ENCODE measurements around the gene COG1.
A peak's percentile ranks its signal among the peaks of the same experiment; 100 is the strongest.

The COG1 gene

DNA sequence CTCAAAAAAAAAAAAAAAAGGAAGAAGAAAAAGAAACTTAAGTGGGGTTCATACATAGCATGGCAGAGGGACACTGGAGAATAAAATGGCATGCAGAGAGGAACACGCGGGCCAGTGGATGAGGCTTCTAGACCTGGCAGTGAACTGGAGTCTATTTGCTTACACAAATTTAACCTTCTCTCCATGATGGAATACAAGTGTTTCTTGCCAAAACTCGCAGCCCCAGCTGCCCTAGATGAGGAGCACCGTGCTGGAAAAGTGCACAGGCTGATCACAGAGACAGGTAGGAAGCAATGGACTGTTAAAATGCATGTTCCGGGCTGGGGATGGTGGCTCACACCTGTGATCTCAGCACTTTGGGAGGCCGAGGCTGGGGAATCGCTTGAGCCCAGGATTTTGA is 18.7 kb upstream of the COG1 start:
- DNase-seq, result no peak

DNA sequence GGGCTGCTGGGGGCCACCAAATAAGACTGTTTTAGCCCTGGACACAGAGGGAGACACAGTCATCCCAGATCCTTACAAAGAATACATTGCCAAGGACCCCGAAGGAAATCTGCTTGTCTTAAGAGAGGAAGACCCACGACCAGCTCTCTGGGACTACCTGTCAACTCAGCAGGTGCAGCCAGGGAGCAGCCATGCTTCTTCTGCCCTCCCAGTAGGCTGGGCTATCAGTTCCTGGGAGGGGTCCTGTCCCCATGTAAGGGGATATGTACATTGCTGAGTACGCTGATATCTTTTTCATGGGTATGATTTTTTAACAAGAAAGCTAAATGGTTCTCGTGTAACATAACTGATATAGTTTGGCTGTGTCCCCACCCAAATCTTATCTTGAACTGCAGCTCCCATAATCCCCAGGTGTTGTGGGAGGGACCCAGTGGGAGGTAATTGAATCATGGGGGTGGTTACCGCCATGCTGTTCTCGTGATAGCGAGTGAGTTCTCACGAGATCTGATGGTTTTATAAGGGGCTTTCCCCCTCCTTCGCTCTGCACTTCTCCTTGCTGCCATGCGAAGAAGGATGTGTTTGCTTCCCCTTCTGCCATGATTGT is 16.8 kb upstream of the COG1 start:
- DNase-seq, result no peak

DNA sequence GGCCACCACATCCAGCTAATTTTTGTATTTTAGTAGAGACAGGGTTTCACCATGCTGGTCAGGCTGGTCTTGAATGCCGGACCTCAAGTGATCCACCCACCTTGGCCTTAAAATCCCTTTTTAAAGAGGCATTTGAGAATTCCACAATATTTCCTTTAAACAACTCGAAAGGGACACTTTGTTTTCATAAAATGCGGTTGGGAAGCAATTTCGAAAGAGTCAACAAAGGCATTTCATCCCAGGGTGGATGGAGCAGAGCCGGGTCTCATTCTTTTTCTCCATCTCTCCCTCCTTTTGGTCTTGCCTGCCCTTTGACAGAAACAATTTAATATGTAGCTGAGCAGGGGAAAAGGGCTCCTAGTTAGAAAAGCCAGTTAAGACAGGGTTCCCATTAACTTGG is 13.5 kb upstream of the COG1 start:
- no peak for DNase-seq

DNA sequence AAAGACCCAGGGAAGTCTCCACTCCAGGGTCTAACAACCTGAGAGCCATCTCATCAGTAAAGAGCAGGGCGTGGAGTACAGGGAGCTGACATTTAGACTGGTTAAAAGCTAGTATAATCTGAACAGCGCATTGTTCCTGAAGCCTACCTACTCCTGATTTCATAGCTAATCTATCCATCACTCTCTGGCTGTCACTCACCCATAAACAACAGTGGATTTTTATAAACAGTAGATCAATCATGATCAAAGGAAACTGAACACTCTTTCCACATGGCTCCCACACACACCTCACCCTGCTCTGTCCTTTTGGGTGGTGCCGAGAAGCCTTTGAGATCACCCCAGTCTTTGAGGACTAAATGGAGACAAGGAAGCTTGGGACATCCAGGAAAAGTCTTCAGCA is 13.0 kb upstream of the COG1 start:
- DNase-seq, result no peak

DNA sequence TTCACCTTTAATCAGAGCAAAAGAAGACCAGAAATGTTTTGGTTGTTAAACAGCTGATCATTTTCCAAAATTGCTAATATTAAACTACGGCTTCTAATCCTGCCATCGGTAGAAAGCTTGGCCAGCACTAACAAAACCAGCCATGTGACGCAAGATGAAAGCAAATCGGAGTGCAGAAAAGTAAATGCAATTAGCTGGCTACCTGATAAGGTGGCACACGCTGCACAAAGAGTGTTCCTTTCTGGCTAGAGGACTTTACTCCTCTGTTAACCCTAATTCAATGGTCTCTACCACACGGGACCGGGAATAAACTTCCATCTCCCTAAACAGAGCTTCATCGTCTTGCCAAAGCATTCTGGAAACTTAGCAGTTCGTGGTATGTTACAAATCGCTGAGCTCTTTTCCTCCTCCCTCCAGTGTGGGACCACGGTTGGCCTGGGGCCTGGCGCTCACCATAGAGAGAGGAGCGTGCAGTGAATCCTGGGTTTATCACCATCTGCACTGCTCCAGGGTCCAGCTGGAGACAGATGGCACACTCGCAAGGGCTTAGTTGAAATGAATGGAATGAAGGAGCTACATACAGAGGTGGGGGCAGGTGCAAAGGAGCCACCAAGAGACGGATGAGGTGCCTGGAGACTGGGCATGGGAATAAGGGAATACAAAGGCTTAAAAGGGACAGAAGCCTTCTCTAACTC is 10.1 kb upstream of the COG1 start:
- DNase-seq, result no peak

DNA sequence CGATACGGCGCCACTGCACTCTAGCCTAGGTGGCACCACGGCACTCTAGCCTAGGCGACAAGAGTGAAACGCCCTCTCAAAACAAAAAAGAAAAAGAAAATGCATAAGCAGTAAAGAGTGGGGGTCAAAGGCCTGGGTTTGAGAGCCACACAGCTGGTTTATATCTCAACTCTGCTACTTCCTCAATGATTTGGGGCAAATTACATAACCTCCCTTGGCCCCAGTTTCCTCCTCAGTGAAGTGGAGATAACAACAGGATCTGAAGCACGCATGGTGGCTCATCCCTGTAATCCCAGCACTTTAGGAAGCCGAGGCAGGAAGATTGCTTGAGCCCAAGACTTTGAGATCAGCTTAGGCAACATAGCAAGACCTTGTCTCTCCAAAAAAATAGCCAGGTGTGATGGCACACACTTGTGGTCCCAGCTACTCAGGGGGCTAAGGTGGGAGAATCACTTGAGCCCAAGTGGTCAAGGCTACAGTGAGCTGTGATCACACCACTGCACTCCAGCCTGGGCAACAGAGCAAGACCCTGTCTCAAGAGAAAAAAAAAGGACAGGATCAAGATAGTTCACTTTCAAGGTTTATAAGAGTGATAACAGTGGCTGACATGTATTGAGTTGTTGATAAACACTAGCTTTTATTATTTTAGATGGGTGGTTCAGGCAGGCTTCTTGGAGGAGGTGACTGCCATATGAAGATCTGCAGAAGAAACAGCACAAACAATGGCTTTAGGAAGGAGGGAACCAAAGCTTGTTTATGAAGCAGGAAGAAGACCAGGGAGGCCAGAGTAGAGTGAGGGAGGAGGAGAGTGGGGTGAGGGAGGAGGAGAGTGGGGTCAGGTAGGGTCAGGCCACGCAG is 8.5 kb upstream of the COG1 start:
- no peak for DNase-seq

DNA sequence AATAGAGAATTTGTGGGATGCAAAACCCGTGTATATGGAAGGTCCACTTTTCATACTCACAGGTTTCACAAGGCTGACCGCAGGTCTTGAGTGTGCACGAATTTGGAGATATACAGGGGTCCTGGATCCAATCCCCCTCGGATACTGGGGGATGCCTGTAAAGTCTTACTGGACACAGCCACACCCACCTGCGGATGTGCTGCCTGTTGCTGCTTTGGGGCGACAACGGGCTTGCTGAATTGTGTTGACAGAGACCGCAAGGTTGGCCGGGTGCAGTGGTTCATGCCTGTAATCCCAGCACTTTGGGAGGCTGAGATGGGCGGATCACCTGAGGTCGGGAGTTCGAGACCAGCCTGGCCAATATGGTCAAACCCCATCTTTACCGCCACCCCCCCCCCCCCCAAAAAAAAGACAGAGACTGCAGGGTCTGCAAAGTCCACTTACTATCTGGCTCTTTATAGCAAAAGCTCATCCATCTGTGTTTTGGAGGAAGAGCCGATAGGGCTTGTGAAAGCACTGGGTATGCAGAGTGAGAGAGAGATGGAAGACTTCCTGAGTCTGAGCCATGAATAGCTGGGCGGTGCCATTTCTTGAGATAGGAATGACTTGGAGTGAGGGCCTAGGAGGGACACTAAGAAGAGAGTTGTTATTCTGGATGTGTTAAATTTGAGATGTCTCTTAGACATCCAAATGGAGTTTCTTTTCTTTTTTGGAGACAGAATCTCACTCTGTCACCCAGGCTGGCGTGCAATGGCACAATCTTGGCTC is 6.4 kb upstream of the COG1 start:
- no peak for DNase-seq

DNA sequence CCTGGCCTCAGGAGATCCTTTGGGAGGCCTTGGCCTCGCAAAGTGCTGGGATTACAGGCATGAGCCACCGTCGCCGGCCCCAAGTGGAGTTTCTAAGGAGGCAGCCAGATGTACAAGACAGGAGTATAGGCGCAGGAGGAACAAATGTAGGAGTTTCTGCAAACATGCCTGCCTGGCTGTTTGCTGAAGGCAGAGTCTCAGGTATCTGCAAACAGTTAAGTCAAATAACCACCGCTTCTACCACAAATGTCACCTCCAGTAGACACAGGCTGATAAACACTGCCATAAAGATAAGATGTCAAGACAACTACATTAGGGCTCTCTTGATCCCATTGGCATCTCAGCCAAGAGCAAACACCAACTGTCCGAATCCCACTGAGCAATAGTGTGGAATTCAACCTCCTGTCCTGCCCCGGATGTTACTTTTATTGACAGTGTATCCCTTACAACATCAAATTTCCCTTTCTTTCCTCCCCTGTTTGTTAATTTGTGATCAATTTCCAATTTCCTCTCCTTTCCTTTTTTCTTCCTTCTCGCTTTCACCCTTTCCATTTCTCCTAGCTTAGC is 5.6 kb upstream of the COG1 start:
- DNase-seq, result no peak

DNA sequence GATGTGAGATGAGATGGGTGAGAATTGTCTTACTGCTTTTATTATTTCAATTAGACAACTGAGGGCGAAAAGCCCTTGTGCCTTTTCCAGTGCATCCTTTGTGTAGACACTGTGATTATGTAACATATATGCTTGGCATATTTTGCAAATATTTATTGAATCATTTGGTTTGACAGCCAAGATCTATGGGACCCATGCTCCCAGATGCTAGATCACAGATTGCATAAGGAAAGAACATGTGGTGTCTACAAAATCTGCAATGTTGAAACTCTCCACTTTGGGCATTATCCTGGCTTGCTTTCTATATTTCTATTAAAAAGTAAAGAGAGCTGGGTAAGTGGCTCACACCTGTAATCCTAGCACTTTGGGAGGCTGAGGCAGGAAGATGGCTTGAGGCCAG is 4.8 kb upstream of the COG1 start:
- no peak for DNase-seq

DNA sequence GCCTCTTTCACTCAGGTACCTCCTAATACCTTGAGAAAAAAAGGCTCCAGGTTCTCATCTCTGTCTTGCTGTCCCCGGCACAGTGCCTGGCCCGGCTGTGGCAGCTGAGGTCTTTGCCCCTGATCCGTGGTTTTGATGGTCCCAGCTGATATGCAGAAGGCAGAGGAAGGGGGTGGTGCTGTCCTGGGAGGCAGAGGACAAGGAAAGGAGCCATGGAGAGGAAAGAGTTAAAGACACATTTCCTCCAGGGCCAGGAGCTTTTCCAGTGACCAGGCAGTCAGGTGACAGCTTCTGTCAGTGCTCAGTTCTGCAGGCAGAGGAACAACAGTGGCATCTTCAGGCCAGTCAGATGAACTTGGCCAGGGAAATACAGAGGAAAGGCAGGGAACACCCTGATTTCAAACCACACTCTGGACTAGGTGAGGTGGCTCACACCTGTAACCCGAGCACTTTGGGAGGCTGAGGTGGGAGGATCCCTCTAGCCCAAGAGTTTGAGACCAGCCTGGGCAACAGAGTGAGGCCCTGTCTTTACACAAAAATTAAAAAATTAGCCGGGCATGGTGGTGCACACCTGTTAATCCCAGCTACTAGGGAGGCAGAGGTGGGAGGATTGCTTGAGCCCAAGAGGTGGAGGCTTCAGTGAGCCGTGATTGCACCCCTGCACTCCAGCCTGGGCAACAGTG is 3.3 kb upstream of the COG1 start:
- DNase-seq, result peak; percentile 18

DNA sequence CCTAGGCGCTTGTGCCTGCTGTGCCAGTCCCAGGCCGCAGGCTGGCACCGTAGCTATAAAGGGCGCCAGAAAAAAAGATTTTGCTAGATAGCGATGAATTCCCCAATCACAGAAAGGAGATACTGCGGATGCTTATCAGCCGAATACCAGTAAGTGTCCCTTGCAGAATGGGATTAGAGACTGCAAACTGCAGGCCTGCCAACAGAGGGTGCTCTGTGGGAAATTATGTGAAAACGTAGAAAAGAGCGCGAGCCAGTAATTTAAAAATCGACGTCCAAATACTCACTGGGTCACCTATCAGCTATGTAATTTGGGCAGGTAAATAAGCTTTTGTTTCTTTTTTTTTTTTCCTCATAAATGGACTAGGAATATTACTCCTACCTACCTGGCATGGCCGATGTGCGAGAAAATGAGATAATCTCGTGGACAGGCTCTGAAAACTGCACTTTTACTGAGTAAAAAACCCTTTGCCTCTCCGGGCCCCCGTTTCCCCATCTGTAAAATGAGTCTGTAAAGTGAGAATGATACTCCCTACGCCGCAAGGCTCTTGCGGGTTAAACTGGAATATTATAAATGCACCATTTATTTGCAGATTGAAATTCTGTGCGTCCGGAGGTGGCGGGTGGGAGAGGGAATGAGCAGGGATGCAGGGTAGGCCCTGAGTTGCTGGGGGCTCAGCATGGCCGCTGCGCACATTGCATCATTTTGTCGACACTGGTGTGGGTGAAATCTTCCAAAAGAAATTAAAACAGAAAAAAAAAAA is 1.2 kb upstream of the COG1 start:
- peak; percentile 82 for DNase-seq

DNA sequence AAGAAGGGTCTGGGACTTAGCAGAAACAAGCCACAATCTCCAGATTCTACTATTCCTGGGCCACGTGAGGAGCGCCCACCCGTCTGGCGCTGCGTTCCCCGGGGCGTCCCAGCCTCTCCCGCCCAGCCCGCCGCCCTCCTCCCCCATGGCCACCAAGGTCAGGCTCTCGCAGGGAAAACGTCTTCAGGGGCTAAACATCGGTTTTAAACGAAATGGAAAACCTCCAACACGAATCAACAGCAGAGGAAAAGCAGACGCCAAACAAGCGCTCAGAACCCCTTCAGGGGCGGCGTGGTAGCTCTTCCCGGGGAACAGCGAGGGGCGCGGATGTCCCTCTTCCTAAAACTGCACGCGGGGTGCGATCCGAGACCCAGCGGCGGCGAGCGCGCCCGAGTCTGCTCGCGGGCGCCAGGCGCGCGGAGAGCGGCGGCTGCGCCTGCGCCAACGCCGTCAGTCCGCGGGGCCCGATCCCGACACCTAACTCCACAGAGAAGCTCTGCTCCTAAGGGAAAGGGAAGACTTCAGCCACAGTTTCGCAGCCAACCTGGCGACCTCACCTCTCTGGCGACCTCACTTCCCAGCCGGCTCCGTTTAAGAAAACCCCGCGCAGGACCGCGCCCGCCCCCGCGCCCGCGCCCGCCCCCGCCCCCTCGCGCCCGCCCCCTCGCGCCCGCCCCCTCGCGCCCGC is 505 bp upstream of the COG1 start:
- DNase-seq, result peak; percentile 80

DNA sequence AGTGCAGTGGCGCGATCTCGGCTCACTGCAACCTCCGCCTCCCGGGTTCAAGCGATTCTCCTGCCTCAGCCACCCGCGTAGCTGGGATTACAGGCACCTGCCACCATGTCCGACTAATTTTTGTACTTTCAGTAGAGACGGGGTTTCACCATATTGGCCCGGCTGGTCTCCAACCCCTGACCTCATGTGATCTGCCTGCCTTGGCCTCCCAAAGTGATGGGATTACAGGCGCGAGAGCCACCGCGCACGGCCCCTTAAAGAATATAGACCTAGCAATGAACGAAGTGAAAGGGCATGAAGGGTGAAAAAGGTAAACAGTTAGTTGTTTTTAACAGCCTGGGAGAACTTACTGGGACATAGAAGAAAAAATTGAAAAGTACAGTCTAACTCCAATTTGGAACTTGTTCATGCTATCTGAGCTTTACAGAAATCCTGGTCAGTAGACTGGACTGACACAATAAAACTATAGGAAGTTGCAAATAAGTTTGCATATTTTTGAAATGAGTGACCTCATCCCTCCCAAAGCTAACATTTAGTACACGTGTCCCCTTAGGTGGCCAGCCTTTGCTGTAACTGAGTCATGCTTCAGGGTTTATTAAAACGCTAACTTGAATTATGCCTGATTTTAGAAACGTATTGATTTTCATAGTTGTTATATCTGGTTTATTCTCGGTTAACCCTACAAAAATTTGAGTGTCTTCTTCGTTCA is 1.8 kb downstream of the COG1 start:
- DNase-seq, result no peak

DNA sequence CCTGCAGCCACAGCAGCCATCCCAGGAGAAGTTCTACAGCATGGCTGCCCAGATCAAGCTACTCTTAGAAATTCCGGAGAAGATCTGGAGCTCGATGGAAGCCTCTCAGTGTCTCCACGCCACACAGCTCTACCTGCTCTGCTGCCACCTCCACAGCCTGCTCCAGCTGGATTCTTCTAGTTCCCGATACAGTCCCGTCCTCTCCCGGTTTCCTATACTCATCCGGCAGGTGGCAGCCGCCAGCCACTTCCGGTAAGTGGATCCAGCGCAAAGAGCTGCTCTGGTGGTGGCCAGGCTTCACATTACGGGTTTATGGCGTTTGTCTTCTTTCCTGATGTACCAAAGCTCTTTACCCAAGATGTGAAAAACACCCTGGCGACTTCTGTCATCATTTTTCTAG is 3.6 kb downstream of the COG1 start:
- no peak for DNase-seq

DNA sequence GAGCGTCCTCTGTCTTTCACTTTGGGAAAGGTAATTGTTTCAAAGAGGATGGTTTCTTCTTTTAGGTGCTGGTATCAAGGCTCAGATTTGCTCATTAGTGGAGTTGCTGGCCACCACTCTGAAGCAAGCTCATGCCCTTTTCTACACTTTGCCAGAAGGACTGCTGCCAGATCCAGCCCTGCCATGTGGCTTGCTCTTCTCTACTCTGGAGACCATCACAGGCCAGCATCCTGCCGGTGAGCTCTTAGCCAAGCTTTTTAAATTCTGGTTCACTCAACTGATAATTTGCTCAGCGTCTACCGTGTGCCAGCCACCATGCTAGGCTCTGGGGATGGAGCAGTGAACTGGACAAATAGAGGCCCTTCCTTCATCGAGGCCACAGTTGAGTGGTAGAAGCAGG is 4.3 kb downstream of the COG1 start:
- DNase-seq, result no peak

DNA sequence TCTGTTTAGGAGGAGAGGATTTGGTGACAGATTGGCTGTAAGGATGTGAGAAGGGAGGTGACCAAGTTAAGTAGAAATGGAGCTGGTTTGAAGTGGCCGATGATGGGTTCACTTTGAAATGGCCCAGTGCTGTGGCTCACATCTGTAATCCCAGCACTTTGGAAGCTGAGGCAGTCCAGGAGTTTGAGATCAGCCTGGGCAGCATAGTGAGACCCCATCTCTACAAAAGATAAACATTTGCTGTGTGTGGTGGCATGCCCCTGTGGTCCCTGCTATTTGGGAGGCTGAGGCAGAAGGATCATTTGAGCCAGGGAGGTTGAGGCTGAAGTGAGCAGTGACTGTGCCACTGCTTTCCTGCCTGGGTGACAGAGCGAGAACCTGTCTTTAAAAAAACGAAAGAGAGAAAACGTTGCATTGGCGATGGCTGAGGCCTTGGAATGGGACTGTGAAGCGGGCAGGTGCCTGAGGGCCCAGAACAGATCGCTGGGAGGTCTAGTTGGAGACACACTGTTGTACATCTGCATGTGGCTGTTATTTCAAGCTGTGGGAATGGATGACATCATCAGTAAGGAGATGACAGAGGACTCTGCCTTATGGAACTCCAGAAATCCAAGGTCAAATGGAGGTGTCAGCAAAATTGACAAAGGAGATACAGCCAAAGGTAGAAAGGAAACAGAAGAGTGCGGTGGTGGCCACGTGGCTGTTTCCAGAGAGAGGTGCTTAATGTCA is 5.5 kb downstream of the COG1 start:
- no peak for DNase-seq

DNA sequence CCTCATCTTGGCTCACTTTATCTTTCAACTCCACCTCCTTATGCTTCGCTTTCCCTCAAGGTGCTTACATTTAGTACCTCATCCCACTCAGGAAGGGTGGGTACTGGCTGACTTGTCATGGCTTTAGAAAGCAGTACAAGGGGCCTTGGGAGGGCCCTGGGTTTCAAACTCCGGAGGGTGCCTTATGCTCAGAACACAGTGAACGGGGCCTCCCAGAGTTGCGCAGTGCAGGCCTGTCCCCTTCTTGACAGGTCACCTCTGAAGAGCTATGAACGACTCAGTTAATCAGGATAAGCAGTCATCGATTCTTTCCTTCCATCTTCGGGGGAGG is 6.0 kb downstream of the COG1 start:
- DNase-seq, result no peak

DNA sequence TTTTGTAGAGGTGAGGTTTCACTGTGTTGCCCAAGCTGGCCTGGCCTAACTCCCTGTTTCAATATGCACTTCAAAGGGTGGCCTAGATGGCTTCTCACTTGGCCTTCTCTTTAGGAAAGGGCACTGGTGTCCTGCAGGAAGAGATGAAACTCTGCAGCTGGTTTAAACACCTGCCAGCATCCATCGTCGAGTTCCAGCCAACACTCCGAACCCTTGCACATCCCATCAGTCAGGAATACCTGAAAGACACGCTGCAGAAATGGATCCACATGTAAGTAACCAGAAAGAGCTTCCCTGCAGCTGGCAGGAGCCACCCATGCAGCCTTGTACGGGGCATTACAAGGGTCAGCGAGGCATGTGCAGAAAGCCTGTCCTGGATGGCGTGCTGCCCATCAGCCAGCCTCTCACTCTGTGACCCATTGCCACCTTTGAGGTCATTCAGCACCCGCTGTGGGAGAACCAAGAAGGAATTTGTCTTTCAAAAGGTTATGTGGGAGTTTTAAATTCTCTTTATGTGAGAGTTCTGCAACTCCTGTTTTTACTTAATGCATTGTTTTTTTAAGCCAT is 7.0 kb downstream of the COG1 start:
- no peak for DNase-seq

DNA sequence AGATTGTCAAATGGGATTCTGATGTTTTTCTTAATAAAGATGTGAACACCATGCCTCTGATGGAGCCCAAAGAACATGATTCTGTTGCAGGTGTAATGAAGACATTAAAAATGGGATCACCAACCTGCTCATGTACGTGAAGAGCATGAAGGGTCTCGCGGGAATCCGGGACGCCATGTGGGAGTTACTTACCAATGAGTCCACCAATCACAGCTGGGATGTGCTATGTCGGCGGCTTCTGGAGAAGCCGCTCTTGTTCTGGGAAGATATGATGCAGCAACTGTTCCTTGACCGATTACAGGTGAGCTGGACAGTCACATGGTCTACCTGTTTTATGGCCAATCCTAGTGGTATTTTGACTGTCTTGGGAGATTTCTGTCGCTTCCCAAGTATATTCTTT is 7.6 kb downstream of the COG1 start:
- no peak for DNase-seq
